Brain microvascular endothelial cell (primary cell): ENCODE results near the gene BAMBI.

ENCODE experiments used
- DNase-seq: peaks from one replicate; pipeline ENCODE4 v3.0.0-alpha.2; 2020
- H3K27ac ChIP-seq: fragments of 250-450 bp; sonication (Bioruptor Pico); 2 replicates; pipeline ENCODE4 v1.5.1; 2020; ENCODE audit warnings: mild to moderate bottlenecking, moderate library complexity
- H3K27me3 ChIP-seq: fragments of 250-450 bp; sonication (Bioruptor Pico); replicated peaks from 2 replicates; pipeline ENCODE4 v1.5.1; 2020; ENCODE audit warnings: mild to moderate bottlenecking
- H3K36me3 ChIP-seq: fragments of 250-450 bp; sonication (Bioruptor Pico); replicated peaks from 2 replicates; pipeline ENCODE4 v1.5.1; 2020; ENCODE audit warnings: mild to moderate bottlenecking
- H3K4me3 ChIP-seq: 2 replicates; pipeline ENCODE4 v1.5.1; 2011; ENCODE audit warnings: low read depth, mild to moderate bottlenecking, control low read depth, low read length, moderate library complexity
- in situ Hi-C: cut with HindIII; loops from 2 replicates; pipeline ENCODE4 v1.10.0; 2017; ENCODE audit warnings: low sequenced_read_pairs, low pct_ligation_motif_present
- TF ChIP-seq, protein P1 (sequence below): IDR thresholded peaks from 2 replicates; pipeline ENCODE4 v1.5.1; 2011; ENCODE audit warnings: low read depth, mild to moderate bottlenecking, moderate library complexity, low read length, control low read depth, inconsistent platforms; ENCODE audit errors: missing control alignments

BAMBI gene

GRCh38 chr10:28676968-28677887 is at the start of gene BAMBI:
TSS of gene BAMBI (plus strand) at chr10:28677521. CDS start at chr10:28677898, 377 bp downstream.
- no peaks in the 10 kb centered on the region for H3K27me3 ChIP-seq
- TF ChIP-seq, protein P1, sequence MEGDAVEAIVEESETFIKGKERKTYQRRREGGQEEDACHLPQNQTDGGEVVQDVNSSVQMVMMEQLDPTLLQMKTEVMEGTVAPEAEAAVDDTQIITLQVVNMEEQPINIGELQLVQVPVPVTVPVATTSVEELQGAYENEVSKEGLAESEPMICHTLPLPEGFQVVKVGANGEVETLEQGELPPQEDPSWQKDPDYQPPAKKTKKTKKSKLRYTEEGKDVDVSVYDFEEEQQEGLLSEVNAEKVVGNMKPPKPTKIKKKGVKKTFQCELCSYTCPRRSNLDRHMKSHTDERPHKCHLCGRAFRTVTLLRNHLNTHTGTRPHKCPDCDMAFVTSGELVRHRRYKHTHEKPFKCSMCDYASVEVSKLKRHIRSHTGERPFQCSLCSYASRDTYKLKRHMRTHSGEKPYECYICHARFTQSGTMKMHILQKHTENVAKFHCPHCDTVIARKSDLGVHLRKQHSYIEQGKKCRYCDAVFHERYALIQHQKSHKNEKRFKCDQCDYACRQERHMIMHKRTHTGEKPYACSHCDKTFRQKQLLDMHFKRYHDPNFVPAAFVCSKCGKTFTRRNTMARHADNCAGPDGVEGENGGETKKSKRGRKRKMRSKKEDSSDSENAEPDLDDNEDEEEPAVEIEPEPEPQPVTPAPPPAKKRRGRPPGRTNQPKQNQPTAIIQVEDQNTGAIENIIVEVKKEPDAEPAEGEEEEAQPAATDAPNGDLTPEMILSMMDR, result peak; percentile 50
- peak; percentile 79 for DNase-seq
- H3K4me3 ChIP-seq, result peak within 1 kb of the TSS; percentile 86
- H3K36me3 ChIP-seq, result peaks cover 4% of the 10 kb centered on the region
- in situ Hi-C loops, result no loop called here
- H3K27ac ChIP-seq, result peak within 1 kb of the TSS; percentile 57

DNA sequence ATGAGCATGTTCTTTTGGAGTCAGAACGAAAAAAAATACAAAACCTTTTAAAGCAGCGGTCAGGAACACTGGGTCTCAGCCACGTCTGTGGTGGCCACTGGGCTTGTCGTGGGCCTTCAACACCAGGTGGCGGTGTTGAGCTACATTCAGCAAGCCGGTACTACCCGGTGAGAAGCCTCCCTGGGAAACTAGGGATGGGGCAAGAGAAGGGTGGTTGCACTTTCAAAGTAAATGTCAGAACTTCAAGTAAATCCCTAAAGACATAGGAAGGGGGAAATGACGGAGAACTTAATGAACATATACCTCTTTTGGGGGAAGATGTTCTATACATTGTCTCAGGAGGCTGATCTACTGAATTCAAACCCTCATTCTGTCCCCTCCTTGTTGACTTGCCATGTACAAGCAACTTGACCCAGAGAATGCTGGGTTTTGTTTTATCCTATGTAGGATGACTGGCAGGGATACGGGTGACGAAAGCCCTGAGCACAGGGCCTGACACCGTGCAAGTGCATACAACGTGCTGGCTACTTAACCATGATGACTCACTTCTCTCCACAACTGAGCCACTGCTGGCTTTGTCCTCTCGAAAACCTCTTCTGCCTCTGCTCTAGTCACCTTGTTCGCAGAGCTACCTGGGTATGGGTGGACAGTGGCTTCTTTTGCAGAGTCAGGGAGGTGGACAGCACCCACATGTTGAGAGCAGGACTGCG is 49.0 kb upstream of the BAMBI start:
- H3K27ac ChIP-seq, result peak overlapping the region; percentile 16
- in situ Hi-C loops, result no loop called here
- H3K36me3 ChIP-seq, result no peaks in the 10 kb centered on the region
- DNase-seq, result peak; percentile 80
- no peak overlapping the region for H3K4me3 ChIP-seq
- TF ChIP-seq, protein P1, result peak; percentile 96
- H3K27me3 ChIP-seq, result no peaks in the 10 kb centered on the region

DNA sequence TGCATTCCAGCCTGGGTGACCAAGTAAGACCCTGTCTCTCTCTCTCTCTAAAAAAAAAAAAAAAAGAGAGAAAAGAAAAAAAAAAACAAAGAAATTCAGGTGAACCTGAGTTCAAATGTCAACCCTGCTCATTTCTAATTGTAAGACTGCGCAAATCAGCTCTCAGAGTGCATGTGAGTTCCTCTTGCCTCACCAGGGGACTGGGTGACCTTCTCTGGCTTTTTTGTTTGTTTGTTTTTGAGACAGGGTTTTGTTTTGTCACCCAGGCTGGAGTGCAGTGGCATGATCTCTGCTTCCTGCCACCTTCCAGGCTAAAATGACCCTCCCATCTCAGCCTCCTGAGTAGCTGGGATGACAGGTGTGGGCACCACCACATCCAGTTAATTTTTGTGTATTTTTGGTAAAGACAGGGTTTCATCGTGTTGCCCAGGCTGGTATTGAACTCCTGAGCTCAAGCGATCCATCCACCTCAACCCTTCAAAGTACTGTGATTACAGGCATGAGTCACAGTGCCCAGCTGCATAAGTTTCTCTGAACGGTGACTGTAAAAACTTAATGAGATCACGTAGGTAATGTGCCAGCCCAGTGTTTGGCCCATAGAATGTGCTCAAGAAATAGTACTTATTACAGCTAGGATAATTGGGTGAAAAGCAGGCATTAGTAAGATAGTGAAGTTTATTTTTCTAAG is 45.3 kb upstream of the BAMBI start:
- in situ Hi-C loops, result no loop called here
- H3K27ac ChIP-seq, result no peak overlapping the region
- H3K36me3 ChIP-seq, result no peaks in the 10 kb centered on the region
- TF ChIP-seq, protein P1, result no peak
- DNase-seq, result no peak
- H3K27me3 ChIP-seq, result no peaks in the 10 kb centered on the region
- no peak overlapping the region for H3K4me3 ChIP-seq

- H3K27me3 ChIP-seq, result no peaks in the 10 kb centered on the region
- TF ChIP-seq, protein P1, result no peak
- H3K36me3 ChIP-seq, result no peaks in the 10 kb centered on the region
- H3K27ac ChIP-seq, result no peak overlapping the region
- in situ Hi-C loops, result no loop called here
- no peak for DNase-seq
- no peak overlapping the region for H3K4me3 ChIP-seq
Measured at GRCh38 chr10:28632584-28632945, 44.8 kb upstream of the BAMBI start.

GRCh38 chr10:28633750-28634149 is 43.6 kb upstream of the BAMBI start:
- no peak for DNase-seq
- H3K36me3 ChIP-seq, result no peaks in the 10 kb centered on the region
- H3K27ac ChIP-seq, result no peak overlapping the region
- no peaks in the 10 kb centered on the region for H3K27me3 ChIP-seq
- H3K4me3 ChIP-seq, result no peak overlapping the region
- in situ Hi-C loops, result no loop called here
- TF ChIP-seq, protein P1, result no peak
